RWPE1 (cell line): ENCODE results near the gene KIF6.

Source experiments
- CTCF ChIA-PET: fragments of 350-600 bp; sonication (Branson Sonifier 250); formaldehyde crosslinking; extraction: SDS; loops from one replicate; lab custom pipeline; 2021; lab: Yijun Ruan, JAX
- POLR2A ChIA-PET: fragments of 400-600 bp; formaldehyde crosslinking; extraction: SDS; loops from one replicate; lab custom pipeline; 2020; ENCODE audit warnings: antibody characterized with exemption; ENCODE audit not compliant: low non-redundant PET; lab: Yijun Ruan, JAX
- DNase-seq: peaks from one replicate; pipeline ENCODE4 v3.0.0; 2012; ENCODE audit warnings: low spot score
- H3K27ac ChIP-seq: fragments of 450-650 bp; 2 replicates; pipeline ENCODE4 v1.5.1; 2017
- CTCF ChIP-seq: fragments of 450-650 bp; conservative IDR thresholded peaks from 2 replicates; pipeline ENCODE4 v1.5.1; 2017; ENCODE audit warnings: low read depth, mild to moderate bottlenecking

The KIF6 gene

GRCh38 chr6:39302011-39302410 lies 423.2 kb downstream of the KIF6 start:
- no peak for DNase-seq
- ChIA-PET POLR2A (no interaction called here), CTCF (interaction anchor here (0.6 to 7.6 kb wide), 10 partner anchors 13 to 1214 kb away, joined by 3 to 116 read pairs (median 3); no protein-coding TSS in a partner anchor)
- H3K27ac ChIP-seq, result no peak overlapping the region
- no peak for TF ChIP-seq CTCF

GRCh38 chr6:39301606-39302005 lies 423.6 kb downstream of the KIF6 start:
- no peak overlapping the region for H3K27ac ChIP-seq
- TF ChIP-seq CTCF, result no peak
- no peak for DNase-seq
- ChIA-PET POLR2A (no interaction called here), CTCF (interaction anchor here (0.7 to 7.6 kb wide), 2 partner anchors 13 to 135 kb away, joined by 4 to 116 read pairs; no protein-coding TSS in a partner anchor)

GRCh38 chr6:39300739-39301138 lies 424.5 kb downstream of the KIF6 start:
- DNase-seq, result no peak
- H3K27ac ChIP-seq, result no peak overlapping the region
- ChIA-PET POLR2A (no interaction called here), CTCF (interaction anchor here (0.5 to 7.6 kb wide), 2 partner anchors 134 to 364 kb away, joined by 3 to 116 read pairs; no protein-coding TSS in a partner anchor)
- no peak for TF ChIP-seq CTCF

- ChIA-PET POLR2A (no interaction called here), CTCF (interaction anchor here (1.7 kb wide), 1 partner anchor 131 kb away, joined by 6 read pairs; no protein-coding TSS in a partner anchor)
- TF ChIP-seq CTCF, result no peak
- DNase-seq, result no peak
- H3K27ac ChIP-seq, result no peak overlapping the region
Measured at GRCh38 chr6:39298061-39298460, 427.1 kb downstream of the KIF6 start.

- POLR2A ChIA-PET, result no interaction called here
- no peak for TF ChIP-seq CTCF
- no peak overlapping the region for H3K27ac ChIP-seq
- DNase-seq, result no peak
- CTCF ChIA-PET, result interaction anchor here (1.7 kb wide), 1 partner anchor 130 kb away, joined by 6 read pairs; no protein-coding TSS in a partner anchor
Measured at GRCh38 chr6:39296745-39297640, 428.2 kb downstream of the KIF6 start.

- no peak for DNase-seq
- no peak for TF ChIP-seq CTCF
- POLR2A ChIA-PET, result no interaction called here
- CTCF ChIA-PET, result interaction anchor here (0.7 kb wide), 1 partner anchor 426 kb away, joined by 5 read pairs; no protein-coding TSS in a partner anchor
- no peak overlapping the region for H3K27ac ChIP-seq
Measured at GRCh38 chr6:39295611-39296011, 429.6 kb downstream of the KIF6 start.
